Mucosa of descending colon (tissue), 3 donors: ENCODE results near the gene TAGLN3. TPM values are rescaled to one million over a fixed set of nuclear protein-coding genes. Genes with fewer than 3 reads are reported as not detected.

Source experiments
- ATAC-seq: fragments of 200-7000 bp; cut with Tn5 transposase; one replicate; pipeline ENCODE4 v1.9.1; 2020; ENCODE audit warnings: mild to moderate bottlenecking, moderate library complexity
- DNase-seq, 3 donors: peaks; one replicate each; pipeline ENCODE4 v3.0.0-alpha.2; 2020
- H3K36me3 ChIP-seq: fragments of 200-600 bp; one replicate; pipeline ENCODE4 v1.8.0; 2021; ENCODE audit warnings: low read depth, mild to moderate bottlenecking
- H3K4me1 ChIP-seq: fragments of 200-600 bp; one replicate; pipeline ENCODE4 v1.8.0; 2021; ENCODE audit warnings: low read depth, mild to moderate bottlenecking
- H3K4me3 ChIP-seq: fragments of 200-600 bp; one replicate; pipeline ENCODE4 v1.8.0; 2021; ENCODE audit warnings: mild to moderate bottlenecking
- H3K9me3 ChIP-seq: fragments of 200-600 bp; one replicate; pipeline ENCODE4 v1.8.0; 2021; ENCODE audit warnings: mild to moderate bottlenecking
- intact Hi-C, 2 donors: fragments of 100-400 bp; cut with DNase I in 1 of 2; cut with micrococcal nuclease in 1 of 2; formaldehyde crosslinking; loops; one replicate each; pipeline versions ENCODE4 v1.11.0 to v1.11.1; 2022; cut with DNase I, micrococcal nuclease
- total RNA-seq, 3 donors: library from RNA; stranded (reverse); fragmentation: NEBNext Ultra II Directional in 2 of 3; extraction: Animal tissue kit (Norgen Biotek cat#: 25700) in 2 of 3; gene quantifications; one replicate each; pipeline versions ENCODE4 v1.2.1 to v1.2.4, GENCODE V29; 2021 to 2023
- TF ChIP-seq, protein P1 (sequence below): fragments of 200-600 bp; IDR thresholded peaks from one replicate; pipeline ENCODE4 v1.8.0; 2022; ENCODE audit warnings: antibody characterized with exemption, mild to moderate bottlenecking
- donor health status: DM: no; HTN: no; CAD: no; lungs with moderate emphysema.
- donor health status: DM: no; HTN: no; CAD: no.
- donor health status: DM: no; HTN: yes; CAD: no.

Gene TAGLN3
- total RNA-seq, 3 donors from 2014 or later, result 0.27 to 14.7 (median 0.49) TPM

DNA sequence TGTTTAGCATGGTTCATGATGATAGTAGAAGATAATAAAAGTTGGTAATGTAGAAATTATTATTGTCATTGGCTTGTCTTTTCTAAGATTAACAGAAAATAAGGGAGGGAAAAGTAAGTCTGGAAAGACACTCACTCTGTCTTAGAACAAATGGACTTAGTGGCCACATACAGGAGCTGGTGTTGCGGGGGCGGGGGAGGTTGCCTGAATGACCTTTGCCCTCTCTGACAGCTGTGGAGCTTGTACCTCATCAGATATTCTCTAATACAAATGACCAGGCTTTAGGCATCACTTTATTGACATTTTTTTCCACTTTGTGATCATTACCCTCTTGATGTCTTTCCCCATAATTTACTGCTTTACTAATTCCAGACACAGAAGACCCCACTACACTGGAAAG is 5.9 kb downstream of the TAGLN3 start:
- Histone ChIP-seq H3K4me3 (no peak overlapping the region), H3K36me3 (no peaks in the 10 kb centered on the region), H3K4me1 (no peaks in the 10 kb centered on the region), H3K9me3 (no peaks in the 10 kb centered on the region)
- intact Hi-C loops, result no loop called here
- no peak for ATAC-seq
- DNase-seq, result no peak
- TF ChIP-seq, protein P1, sequence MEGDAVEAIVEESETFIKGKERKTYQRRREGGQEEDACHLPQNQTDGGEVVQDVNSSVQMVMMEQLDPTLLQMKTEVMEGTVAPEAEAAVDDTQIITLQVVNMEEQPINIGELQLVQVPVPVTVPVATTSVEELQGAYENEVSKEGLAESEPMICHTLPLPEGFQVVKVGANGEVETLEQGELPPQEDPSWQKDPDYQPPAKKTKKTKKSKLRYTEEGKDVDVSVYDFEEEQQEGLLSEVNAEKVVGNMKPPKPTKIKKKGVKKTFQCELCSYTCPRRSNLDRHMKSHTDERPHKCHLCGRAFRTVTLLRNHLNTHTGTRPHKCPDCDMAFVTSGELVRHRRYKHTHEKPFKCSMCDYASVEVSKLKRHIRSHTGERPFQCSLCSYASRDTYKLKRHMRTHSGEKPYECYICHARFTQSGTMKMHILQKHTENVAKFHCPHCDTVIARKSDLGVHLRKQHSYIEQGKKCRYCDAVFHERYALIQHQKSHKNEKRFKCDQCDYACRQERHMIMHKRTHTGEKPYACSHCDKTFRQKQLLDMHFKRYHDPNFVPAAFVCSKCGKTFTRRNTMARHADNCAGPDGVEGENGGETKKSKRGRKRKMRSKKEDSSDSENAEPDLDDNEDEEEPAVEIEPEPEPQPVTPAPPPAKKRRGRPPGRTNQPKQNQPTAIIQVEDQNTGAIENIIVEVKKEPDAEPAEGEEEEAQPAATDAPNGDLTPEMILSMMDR, result no peak

DNA sequence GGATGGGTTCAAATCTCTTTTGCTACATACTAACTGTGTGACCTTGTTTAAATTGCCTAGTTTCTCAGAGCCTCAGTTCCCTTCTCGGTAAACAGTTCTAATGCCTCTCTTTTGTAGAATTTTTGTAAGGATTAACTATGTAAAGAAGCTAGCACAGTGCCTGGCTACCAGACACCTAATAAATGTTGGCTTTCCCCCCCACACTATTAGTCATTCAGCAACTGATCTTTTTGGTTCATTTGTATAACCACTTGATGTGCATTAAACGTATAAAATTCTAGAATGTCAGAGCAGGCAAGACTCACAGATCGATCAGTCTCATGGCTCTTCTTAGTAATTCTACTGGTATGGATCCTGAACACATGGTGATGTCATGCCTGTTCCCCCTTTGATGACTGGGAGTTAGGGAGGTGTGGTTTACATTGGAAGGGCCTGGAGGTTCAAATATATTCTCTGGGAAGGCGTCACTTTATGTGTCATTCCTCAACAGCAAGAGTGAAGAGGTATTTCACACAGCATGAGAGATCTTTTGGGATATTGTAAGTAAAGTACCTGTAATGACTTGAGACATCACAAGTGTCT is 6.5 kb downstream of the TAGLN3 start:
- TF ChIP-seq, protein P1, result no peak
- Histone ChIP-seq H3K4me3 (no peak overlapping the region), H3K4me1 (no peaks in the 10 kb centered on the region), H3K36me3 (no peaks in the 10 kb centered on the region), H3K9me3 (no peaks in the 10 kb centered on the region)
- no peak for ATAC-seq
- intact Hi-C loops, result no loop called here
- no peak for DNase-seq

DNA sequence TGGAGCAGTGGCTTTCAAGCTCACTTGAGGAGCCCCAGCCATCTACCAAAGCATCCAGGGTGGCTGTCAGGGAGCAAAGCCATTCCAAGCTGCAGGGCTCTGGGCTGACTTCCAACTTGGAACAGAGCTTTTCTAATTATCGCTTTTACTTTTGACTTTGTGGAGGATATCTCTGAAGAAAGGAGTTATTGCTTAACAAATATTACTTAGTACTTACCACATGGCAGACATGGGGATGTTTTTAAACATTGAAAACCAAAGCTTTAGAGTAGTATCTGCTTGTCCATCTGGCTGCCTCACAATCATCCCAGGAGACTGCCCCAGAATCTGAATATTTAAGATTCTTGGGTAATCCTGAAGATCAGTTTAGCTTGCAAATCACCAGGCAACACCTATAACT is 8.9 kb downstream of the TAGLN3 start:
- H3K36me3 ChIP-seq, result no peaks in the 10 kb centered on the region
- H3K4me1 ChIP-seq, result no peaks in the 10 kb centered on the region
- H3K9me3 ChIP-seq, result no peaks in the 10 kb centered on the region
- intact Hi-C loops, result no loop called here
- ATAC-seq (no peak), DNase-seq (no peak)
- no peak overlapping the region for H3K4me3 ChIP-seq
- TF ChIP-seq, protein P1, result no peak

DNA sequence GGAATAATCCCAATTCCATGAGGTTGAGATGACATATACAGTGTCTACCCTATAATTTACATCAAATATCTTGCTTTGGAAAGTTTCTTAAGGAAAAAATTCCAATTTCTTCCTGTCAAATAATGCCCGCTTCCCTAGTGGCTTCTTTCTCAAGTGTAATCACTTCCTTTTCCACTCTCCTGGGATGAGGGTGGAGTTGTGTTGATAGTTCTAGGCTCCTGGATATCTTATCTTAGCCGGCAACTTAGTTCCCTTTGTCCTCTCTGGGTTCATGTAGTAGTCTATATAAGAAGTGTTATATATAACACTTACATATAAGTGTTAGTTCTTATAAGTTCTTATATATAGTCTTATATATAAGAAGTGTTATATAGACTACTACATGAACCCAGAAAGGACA is 10.9 kb downstream of the TAGLN3 start:
- ATAC-seq (no peak), DNase-seq (no peak)
- Histone ChIP-seq H3K4me3 (no peak overlapping the region), H3K36me3 (no peaks in the 10 kb centered on the region), H3K4me1 (peaks cover 2% of the 10 kb centered on the region), H3K9me3 (no peaks in the 10 kb centered on the region)
- intact Hi-C loops, result no loop called here
- TF ChIP-seq, protein P1, result no peak

DNA sequence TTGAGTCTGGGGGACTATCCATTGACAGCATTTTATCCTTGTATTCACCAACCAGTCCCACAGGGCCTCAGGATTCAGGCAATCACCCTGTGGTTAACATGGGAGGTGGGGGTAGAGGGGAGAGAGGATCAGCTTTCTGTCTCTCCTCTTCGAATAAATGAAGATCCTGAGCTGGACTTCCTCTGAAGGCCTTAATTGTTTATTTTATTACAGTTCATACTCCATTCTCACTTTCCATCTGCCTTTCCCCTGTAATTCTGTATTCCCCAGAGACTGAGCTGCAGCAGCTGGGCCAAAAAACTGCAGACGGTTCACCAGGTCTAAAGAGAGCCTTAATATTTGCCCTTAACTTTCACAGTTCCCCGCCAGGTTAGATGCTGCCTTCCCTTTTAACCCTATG is 11.9 kb downstream of the TAGLN3 start:
- intact Hi-C loops, result no loop called here
- TF ChIP-seq, protein P1, result no peak
- peaks cover 2% of the 10 kb centered on the region for H3K4me1 ChIP-seq
- ATAC-seq (no peak), DNase-seq (no peak)
- H3K4me3 ChIP-seq, result no peak overlapping the region
- no peaks in the 10 kb centered on the region for H3K9me3 ChIP-seq
- H3K36me3 ChIP-seq, result no peaks in the 10 kb centered on the region

DNA sequence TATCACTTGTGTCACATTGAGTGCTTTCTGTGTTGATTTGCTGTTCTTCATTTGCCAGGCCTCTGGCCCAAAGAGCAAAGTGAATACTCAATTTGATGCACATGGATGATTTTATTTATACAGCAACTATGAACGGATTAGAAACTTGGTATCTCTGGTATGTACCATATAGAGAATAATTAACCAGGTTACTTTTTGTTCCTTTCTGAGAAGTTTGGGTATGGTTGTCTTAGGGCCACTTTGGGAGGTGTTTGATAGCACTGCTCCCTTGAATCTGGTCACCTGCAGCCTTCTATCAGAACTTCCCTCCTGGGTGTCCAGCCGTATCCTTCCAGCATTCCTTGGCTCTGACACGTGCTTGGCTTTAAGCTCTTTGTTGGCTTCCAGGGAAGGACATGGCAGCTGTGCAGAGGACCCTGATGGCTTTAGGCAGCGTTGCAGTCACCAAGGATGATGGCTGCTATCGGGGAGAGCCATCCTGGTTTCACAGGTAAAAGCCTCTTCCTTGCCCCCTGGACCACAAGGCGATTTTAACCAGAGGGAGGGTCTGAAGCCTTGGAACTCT is 12.7 kb downstream of the TAGLN3 start:
- peaks cover 2% of the 10 kb centered on the region for H3K4me1 ChIP-seq
- ATAC-seq, result no peak
- intact Hi-C loops, result no loop called here
- no peak overlapping the region for H3K4me3 ChIP-seq
- TF ChIP-seq, protein P1, result no peak
- H3K9me3 ChIP-seq, result no peaks in the 10 kb centered on the region
- no peak for DNase-seq
- no peaks in the 10 kb centered on the region for H3K36me3 ChIP-seq
